GM06990 (cell line): Measurements from ENCODE around the gene C6orf120.

Experiments
- DNase-seq: peaks from one replicate; pipeline ENCODE4 v3.0.0-alpha.2; 2011; ENCODE audit not compliant: insufficient read length; ENCODE audit errors: extremely low read depth
- H3K27me3 ChIP-seq: replicated peaks from 2 replicates; pipeline ENCODE4 v1.6.0; 2011; ENCODE audit warnings: low read length; ENCODE audit not compliant: control insufficient read depth, insufficient read depth
- H3K36me3 ChIP-seq: 2 replicates; pipeline ENCODE4 v1.5.1; 2011; ENCODE audit warnings: low read length; ENCODE audit not compliant: control insufficient read depth, insufficient read depth
- H3K4me3 ChIP-seq: replicated peaks from 2 replicates; pipeline ENCODE4 v1.5.1; 2011; ENCODE audit warnings: low read depth, mild to moderate bottlenecking, control low read depth, low read length
- TF ChIP-seq, protein P1 (sequence below): IDR thresholded peaks from 2 replicates; pipeline ENCODE4 v1.5.1; 2011; ENCODE audit warnings: low read length, control low read depth, mild to moderate bottlenecking, inconsistent platforms; ENCODE audit not compliant: insufficient read depth, poor library complexity, severe bottlenecking

Gene C6orf120

DNA sequence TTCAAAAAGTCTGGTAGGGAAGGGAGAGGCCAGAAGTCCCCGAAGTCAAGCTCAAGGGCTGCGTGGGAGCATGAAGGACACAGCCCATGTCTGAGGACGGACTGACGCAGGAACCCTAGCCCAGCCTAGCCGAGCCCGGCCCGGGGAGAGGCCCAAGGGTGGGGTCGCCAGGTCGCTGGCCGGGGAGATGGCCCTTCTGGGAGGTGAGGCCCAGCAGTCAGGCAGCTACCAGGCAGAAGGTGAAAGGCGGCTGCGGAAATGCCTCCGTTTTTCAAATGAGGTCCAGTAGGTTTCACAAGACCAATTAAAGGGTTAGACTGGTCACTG, 44.7 kb upstream of the C6orf120 start:
- Histone ChIP-seq H3K27me3 (no peaks in the 10 kb centered on the region), H3K4me3 (no peak overlapping the region), H3K36me3 (peaks cover 5% of the 10 kb centered on the region)
- TF ChIP-seq, protein P1, sequence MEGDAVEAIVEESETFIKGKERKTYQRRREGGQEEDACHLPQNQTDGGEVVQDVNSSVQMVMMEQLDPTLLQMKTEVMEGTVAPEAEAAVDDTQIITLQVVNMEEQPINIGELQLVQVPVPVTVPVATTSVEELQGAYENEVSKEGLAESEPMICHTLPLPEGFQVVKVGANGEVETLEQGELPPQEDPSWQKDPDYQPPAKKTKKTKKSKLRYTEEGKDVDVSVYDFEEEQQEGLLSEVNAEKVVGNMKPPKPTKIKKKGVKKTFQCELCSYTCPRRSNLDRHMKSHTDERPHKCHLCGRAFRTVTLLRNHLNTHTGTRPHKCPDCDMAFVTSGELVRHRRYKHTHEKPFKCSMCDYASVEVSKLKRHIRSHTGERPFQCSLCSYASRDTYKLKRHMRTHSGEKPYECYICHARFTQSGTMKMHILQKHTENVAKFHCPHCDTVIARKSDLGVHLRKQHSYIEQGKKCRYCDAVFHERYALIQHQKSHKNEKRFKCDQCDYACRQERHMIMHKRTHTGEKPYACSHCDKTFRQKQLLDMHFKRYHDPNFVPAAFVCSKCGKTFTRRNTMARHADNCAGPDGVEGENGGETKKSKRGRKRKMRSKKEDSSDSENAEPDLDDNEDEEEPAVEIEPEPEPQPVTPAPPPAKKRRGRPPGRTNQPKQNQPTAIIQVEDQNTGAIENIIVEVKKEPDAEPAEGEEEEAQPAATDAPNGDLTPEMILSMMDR: no peak
- DNase-seq: no peak

DNA sequence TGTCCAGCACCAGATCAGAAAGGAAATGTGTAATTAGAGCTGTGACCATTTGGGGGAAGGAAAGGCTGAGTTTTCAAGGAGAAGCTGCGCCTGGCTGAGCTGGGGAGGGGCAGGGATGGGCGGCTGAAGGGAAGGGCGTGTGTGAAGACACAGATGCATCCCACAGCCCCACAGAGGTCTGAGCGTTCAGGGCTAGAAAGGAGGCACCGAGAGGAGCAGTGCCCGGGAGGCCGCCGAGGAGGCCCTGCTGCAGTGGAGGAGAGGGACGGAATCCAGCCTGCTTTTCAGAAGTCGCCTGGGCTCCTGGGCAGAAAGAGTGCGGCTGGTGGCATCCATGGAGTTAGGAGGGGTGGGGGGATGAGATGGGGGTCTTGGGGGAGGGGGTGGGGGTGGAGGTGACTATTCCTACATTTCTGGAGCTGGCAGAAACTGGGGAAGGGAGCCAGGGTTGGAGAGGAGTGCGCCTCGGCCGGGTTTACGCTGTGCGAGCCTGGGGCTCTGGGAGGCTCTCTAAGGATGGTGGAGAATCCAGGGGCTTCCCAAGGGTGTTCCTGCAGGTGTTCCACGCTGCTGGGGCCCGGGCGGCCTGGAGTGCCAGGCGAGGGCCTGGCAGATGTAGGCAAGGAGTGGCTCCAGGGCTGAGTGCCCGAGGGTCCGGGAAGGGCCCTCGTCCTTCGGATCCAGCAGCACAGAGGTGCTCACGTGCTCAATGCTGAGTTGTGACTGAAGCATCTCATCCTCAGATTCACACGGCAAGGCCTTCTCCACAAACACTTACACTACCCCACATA, 41.9 kb upstream of the C6orf120 start:
- H3K4me3 ChIP-seq: no peak overlapping the region
- TF ChIP-seq, protein P1: no peak
- no peak for DNase-seq
- peaks cover 5% of the 10 kb centered on the region for H3K36me3 ChIP-seq
- no peaks in the 10 kb centered on the region for H3K27me3 ChIP-seq

DNA sequence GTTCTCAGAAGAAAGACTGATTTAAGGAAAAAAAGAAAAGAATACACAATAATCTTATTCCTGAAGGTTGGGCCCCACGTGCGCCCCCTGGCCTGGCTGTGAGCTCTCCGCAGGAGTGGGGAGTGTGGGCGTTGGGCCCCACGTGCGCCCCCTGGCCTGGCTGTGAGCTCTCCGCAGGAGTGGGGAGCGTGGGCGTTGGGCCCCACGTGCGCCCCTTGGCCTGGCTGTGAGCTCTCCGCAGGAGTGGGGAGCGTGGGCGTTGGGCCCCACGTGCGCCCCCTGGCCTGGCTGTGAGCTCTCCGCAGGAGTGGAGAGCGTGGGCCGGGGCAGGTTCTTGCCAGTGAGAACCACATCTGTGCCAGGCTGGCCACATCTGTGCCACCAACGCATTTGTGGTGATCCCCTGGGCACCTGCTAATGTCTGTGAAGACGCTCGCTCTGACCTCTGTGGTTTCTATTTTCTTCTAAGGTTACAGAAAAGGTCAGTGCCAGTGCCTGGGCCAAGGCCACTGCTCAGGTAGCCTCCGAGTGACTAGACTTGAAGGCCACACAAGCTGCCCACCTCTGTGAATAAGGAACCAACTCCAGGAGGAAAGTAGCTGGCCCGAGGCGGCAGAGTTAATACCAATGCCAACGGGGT, 41.1 kb upstream of the C6orf120 start:
- no peaks in the 10 kb centered on the region for H3K27me3 ChIP-seq
- no peak overlapping the region for H3K4me3 ChIP-seq
- DNase-seq: no peak
- TF ChIP-seq, protein P1: no peak
- peaks cover 7% of the 10 kb centered on the region for H3K36me3 ChIP-seq

GRCh38 chr6:169661391-169661756, 40.6 kb upstream of the C6orf120 start:
- no peak for DNase-seq
- H3K4me3 ChIP-seq: no peak overlapping the region
- H3K27me3 ChIP-seq: no peaks in the 10 kb centered on the region
- H3K36me3 ChIP-seq: peaks cover 7% of the 10 kb centered on the region
- TF ChIP-seq, protein P1: no peak

DNA sequence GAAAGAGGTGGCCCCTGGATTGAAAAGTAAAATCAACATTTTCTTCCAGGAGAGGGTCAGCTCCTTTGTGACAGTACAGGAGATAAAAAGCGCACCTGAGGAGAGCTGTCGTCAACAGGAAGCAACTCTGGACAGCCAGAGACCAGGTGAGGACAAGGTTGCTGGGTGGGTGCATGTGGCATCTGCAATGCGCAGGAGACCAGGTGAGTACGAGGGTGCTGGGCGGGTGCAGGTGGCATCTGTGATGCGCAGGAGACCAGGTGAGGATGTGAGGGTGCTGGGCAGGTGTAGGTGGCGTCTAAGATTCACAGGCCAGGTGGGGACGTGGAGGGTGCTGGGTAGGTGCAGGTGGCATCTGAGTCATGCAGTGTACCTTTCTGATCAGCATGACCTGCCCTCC, 38.5 kb upstream of the C6orf120 start:
- Histone ChIP-seq H3K36me3 (peaks cover 4% of the 10 kb centered on the region), H3K4me3 (no peak overlapping the region), H3K27me3 (no peaks in the 10 kb centered on the region)
- no peak for DNase-seq
- TF ChIP-seq, protein P1: no peak

GRCh38 chr6:169664227-169664626, 37.7 kb upstream of the C6orf120 start:
- DNase-seq: no peak
- Histone ChIP-seq H3K4me3 (no peak overlapping the region), H3K36me3 (peaks cover 6% of the 10 kb centered on the region), H3K27me3 (no peaks in the 10 kb centered on the region)
- TF ChIP-seq, protein P1: no peak
